HG03457 (cell line): ENCODE measurements around the gene UNC5CL.
"Not testable (repeated sequence)": the region's sequence is repeated elsewhere in the genome, so short reads cannot be mapped to it uniquely, and the experiment has no call there.

ENCODE experiments used
- ATAC-seq: cut with Tn5 transposase; IDR thresholded peaks from one replicate; pipeline ENCODE4 v1.9.1; 2021; ENCODE audit warnings: moderate number of reproducible peaks; ENCODE audit not compliant: unreplicated experiment

Gene UNC5CL

DNA sequence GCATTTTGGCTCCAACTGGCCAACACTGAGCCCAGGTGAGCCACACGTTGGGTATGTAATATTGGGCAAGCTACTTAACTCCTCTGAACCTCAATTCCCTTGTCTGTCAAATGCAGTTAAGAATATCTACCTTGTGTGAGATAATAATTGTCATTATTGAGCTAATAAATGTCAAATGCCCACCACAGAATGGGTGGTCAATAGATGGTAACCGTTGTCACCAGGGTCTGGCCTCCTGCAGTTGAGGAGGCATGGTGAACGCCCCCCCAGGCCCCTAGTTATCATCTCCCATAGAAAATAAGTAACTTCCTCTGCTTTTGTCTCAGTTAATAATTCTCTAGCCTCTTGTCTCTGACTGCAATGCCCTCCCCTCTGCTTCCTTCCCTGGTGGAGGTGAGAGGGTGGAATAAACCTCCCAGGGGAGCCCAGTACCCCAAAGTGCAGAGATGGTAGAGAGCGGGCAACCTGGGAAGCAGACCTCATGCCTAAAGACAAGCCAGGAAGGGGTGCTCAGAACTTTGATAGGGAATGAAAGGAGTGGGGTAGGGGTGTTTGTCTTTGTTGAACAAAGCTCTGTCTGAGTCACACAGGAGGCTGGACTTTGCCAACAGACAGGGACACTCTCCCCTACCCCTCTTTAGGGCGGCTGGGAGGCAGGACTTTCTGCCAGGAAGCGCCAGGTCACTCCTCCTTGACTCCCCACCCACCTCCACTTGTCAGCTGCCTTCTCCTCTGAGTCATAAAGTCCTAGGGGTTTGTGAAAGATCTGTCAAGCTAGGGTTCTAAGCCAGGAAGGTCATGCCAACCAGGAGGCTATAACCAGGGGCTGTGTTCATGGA lies 1.3 kb upstream of the UNC5CL start:
- no peak for ATAC-seq

DNA sequence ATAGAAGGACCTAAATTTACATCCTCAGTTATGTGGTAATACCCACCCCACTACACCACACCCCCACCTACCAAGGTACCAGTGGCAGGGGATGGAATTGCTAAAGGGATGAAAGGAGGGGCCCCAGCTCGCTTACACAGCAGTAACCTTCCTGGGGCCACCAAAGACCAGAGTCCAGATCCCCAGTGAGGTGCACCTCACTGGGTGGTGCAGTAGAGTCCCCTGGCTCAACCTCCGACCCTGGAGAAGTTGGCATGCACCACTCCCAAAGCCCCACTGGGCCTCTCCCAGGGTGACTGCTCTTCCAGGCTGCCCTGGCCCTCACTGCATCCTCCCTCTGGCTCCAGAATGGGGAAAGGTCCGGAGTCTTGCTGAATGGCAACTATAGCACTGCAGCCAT lies 816 bp downstream of the UNC5CL start:
- no peak for ATAC-seq

DNA sequence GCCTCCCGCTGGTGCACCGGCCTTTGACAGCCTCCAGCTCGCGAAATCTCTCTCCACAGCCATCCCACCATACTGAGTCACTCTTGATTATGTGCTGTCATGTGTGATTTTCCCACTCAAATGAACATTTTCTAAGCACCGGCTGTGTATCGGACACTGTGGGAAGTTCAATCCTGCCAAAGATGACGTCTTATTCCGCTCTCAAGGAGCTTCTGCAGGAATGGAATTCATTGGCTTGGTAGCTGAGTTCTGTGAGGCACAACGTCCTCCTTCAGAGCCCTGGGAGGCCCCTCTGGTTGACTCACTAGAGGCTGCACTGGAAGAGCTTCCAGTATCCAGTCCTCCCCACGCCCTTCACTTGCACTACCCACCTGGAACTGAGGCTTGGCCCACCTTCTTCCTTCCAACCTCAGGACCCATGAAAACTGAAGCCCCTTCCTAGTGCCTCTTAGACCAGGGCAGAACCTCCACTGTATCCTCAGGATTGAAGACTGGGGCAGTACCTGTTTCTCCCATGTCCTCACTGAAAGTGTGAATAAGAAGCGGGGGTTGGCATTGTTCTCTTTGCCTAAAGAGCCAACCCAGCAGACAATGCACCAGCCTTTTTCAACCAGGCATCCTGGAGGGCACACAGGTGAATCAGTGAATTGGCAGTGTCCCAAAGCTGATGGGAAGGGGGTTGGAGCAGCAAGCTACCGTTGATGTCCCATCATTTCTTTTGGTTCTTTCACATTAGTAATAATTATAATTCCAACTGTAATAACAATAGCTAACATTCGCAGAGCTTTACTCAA lies 1.7 kb downstream of the UNC5CL start:
- no peak for ATAC-seq

DNA sequence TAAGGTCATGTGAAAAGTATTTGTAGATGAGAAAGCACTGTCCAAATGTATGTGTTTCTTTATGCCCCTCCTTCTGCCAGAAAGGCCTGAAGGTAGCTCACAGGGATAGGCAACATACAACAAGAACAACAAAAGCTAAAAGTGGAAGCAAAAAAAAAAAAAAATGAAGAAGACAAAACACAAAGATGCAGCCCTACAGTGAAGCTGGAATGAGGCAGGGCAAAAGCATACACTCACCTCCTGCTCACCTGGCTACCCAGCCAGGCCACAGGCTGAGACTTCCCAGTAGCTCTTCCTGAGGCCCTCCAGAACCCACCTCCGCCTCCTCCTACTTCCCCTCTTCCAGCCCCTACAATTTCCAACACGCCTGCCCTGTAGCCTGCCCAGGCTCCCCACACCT lies 2.4 kb downstream of the UNC5CL start:
- ATAC-seq: no peak

DNA sequence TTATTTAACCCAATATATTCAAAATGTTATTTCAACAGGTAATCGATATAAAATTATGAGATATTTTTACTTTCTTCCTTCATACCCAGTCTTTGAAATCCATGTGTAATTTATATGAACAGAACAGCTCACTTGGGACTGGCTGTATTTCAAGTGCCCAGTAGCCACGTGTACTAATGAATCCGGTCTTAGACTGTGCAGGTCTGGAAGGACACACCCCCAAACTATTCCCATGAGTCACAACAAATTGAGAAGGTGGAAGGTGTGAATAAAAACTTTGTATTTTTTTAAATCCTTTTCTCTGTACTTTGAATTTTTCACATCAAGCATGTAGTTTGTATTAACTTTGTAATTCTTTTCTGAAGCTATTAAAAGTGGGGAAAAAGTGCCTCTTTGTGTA lies 2.8 kb downstream of the UNC5CL start:
- no peak for ATAC-seq

DNA sequence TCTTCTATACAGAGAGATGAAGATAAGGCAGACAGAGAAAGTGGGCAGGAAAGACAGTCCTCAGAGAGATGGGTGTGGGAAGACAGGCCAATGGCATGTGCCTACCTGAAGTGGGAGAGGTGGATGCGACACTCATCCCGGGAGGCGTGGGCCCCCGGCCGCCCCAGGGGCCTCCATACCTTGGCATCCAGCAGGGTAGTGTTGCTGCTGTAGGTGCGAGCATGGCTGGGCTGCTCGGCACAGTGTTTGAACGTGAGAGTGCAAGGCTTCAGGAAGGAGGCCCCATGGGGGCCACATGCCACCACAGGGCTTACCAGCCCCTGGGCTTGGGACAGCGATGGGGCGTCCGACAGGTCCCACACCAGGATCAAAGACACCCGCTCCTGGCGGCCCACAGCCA lies 5.2 kb downstream of the UNC5CL start:
- no peak for ATAC-seq

DNA sequence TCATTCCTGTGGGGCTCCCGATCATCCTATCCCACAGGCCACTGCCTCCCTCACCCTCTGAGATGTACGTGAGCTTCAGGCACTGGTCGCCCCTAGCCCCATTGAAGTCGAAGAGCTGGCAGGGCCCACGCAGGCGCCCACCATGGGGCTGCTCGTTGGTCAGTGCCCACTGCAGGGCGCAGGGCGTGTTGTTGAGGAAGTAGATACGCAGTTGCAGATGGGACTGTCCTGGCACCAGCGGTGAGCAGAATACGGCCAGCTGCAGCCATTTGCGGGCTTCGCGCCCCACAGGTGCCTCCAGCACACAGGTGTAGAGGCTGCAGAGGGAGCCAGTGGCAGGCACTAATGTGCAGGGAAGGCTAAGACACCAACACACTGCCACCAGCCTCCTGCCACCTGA lies 6.2 kb downstream of the UNC5CL start:
- ATAC-seq: no peak

DNA sequence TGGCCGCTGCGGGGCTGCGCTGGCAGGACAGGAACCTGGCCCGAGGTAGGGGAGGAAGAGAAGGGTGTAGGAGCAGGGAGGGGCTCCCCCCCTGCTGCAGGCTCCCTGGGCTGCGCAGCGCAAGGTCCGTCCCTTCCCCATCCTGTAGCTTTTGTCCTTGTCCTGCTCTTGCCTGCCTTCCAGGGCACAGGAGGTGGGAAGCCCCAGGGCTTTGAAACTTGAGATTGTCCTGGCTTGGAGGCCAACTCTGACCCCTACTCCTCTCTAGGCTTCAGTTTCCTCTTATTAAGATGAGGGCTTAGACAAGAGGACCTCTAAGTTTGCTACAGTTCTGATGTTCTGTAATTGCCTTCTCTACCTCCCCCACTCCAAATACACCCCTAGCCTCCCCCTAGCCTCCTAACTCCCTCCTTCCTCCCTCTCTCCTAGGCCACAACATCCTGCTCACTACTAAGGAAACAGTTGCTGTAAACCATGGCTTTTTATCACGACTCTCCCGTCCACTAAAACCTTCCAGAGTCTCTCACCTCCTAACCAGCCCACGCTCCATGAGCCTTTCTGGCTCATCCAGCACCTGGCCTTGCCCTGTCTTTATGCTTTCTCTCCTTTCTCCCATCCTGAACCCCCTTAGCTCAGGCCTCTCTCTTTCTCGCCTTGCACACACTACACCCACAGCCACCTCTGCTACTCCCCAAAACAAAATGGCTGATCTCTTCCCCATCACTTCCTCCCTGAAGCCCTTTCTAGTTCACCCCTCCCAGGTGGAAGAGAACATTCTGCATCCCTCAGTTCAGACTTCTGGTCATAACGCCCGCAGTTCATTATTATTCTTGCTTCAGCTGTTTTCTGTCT lies 10.2 kb downstream of the UNC5CL start:
- no peak for ATAC-seq

DNA sequence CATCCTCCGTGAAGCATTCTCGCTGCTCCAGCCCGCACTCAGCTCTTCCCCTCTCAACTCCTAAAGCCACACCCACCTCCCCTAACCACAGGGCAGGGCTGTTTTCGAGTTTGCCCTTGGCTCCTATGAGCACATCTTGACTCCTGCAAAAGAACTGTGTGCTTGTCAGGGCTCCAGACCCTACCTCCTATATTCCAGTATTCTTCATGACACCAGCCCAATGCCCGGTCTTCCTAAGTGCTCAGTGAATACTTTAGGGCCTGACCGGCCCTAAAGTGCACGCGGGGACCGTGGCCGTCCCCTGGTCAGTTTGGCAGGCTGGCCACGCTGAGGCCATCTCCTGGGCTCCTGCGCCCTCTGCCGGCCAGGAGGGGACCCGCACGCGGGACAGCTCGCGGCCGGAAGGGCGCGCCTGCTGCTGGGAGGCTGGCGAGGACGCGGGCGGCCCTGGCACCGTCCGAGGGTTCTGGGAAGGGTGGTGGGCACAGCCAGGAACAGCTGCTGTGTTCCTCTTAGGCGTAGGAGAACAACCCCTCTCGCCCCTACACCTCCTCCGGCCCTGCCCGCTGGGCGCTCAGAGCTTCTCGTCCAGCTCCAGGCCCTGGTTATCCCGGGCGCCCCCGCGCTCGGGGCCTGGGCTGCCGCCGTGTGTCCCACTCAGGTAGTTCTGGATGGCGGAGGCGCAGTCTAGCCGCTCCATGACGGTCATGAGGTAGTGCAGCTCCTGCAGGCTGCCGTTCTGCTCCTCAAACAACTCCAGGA lies 11.0 kb downstream of the UNC5CL start:
- ATAC-seq: peak; percentile 78

DNA sequence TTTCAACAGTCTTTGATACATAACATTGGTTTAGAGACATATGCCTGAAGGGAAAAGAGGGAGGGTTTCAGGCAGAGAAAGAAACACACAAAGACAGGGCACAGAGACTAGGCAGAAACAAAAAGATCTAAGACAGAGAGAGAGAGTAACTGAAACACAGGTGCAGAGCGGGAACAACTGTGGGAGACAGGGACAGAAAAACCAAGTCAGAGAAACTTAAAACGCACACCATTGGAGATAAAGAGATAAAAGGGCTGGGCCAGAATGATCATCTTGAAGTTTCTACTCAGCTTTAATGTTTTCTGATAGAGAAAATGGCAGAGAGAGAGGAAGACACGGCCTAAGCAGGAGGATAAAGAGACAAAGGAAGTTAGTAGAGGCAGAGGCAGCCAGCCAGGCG lies 11.8 kb downstream of the UNC5CL start:
- ATAC-seq: no peak

DNA sequence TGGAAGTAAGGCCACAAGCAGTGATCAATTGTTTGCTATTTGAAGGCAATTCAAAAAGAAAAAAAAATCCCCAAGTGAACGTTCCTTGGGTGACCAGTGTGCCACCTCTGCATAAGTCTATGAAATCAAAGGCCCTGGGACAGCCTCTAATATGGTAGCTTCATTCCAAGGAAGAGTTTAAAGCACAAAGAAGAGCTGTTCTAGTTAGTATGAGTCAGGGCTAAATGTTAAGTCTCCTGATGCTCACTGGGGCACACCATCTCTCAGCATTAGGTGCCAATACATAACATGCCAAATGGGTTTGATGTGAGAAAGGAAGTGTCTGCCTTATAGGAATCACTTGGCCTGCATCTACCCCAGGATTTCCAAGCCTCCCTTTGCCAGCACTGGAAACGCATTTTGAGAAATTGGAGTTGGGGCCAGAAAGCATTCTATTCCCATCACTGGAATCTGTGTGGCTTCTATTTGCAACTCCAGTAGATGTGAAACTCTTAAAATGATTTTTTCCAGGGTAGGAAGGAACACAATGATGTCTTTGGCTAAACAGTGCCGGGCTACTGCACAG lies 13.0 kb downstream of the UNC5CL start:
- no peak for ATAC-seq

DNA sequence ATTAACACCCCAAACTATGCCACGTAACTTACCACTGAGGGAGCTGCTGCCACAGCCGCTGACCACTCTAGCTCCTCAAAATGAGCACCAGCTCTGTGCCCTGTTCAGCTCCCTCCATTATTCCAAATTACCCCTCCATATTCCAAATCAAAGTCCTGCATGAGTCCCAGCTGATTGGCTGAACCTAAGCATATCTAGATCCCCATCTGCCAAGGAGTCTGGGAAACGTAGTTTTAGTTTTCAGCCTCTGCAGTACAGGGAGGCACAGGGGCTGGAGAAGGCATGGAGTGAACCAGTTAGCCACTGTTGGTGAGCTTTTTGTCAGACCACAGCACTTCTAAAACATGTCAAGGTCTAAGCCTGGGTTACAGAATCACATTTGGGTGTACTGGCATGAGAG lies 15.9 kb downstream of the UNC5CL start:
- no peak for ATAC-seq

DNA sequence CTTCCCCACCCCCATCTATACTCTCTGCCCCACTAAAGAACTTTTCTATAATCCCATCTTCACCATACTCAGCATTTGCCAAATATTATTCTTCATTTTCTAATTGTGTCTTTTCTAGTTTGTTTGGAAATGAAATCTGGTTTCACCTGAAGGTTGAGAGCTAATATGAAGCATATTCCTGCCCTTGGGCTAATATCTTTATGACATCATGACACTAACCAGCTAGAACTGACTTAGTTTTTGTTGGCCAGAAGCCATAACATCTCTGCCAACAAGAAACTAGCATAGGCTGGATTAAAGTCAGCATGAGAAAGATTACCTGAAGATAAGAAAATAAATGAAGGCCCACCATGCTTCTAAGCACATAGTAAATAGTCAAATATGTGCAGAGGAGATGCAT lies 16.7 kb downstream of the UNC5CL start:
- ATAC-seq: no peak

DNA sequence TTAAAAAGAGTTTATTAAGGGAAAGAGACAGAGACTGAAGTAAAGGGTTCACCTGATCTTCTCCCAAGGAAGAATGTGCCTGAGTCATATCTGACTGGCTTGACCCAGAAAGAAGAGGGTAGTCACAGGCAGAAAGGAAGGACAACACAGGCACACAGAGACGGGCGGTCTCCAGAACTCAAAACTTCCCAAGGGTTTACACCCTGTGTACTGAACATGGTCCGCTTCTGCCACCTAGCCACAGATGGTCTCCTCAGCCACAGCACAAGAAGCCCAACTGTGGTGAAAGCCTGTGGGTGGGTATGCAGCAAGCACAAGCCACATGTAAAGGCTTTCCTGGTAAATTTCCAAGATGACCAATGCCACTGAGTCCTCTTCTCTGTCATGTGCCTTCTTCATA lies 17.2 kb downstream of the UNC5CL start:
- ATAC-seq: no peak

DNA sequence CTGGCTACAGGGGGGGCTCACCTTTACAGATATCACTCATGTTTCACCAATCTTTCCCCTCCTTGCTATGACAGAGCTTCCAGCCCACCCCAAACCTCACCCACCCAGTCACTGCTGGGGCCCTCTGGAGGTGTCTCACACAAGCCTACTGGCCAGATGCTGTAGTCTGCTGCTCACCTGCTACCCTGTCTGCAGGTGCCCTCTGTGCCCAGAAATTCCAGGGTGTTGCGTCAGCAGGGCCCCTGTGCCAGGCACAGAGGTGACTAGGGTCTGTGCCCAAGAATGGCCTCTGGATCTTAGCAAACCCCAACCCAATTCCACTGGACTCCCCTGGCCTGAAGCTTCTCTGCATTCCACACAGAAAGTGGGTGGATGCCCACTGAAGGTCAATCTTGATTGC lies 21.4 kb downstream of the UNC5CL start:
- no peak for ATAC-seq

DNA sequence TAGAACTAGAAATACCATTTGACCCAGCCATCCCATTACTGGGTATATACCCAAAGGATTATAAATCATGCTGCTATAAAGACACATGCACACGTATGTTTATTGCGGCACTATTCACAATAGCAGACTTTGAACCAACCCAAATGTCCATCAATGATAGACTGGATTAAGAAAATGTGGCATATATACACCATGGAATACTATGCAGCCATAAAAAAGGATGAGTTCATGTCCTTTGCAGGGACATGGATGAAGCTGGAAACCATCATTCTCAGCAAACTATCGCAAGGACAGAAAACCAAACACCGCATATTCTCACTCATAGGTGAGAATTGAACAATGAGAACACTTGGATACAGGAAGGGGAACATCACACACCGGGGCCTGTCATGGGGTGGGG lies 23.2 kb downstream of the UNC5CL start:
- ATAC-seq: not testable (repeated sequence)

DNA sequence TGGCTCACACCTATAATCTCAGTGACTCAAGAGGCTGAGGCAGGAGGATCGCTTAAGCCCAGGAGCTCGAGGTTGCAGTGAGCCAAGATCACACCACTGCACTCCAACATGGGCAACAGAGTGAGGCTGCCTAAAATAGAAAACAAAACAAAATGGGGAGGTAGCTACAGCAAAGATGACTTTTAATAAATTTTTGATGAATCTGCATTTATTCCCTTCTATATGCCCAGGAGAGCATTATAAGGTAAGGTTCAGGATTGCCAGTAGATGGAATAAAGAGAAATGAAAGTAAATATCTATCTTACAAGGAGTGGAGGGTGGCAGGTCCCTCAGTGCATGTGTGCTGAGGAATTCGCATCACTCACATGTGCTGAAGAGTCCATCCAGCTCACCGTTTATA lies 24.2 kb downstream of the UNC5CL start:
- no peak for ATAC-seq

DNA sequence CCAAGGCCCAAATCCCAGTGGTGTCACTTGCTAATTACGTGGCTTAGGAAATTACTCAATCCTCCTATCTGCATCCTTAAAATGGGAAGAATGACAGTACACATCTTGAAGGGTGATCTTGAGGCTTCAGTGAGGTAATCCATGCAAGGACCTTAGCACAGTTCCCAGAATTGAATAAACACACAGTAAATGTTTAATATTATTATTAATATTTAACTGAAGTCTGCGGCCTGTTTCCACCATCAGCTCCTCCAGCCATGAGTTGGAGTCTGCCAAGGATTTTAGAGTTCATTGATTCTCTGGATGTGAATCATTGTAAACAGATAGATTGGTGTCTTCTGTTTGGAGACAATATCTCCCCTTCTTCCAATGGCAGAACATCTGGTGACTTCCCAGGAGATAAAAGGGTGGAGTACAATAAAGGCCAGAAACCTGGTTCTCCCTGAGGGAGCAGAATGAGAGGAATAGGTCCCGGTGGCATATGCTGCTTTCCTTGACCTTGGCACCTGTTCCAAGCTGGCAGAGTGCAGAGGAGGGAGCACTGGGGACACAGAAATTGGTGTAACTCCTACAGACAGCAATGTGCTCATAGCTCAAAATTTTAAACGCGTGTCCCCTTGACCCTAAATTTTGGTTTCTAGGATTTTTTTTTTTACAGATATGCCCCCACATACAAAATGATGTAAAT lies 25.4 kb downstream of the UNC5CL start:
- ATAC-seq: no peak

DNA sequence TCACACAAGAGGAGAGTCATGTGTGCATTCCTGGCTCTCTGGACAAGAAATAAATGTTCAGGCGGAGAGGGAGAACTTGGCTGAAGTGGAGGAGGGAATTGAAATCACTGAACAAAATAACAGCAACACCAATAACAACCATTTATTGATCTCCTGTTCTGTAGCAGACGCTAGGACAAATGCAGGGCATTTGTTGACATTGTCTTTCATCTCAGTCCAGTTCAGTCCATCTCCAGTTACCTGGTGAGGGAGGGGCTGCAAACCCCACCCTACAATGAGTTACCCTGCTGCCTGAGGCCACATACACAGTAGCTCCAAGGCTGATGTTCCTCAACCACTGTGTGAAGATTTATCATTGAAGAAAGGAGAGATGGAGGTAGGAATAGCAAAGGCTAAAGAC lies 27.3 kb downstream of the UNC5CL start:
- ATAC-seq: no peak

DNA sequence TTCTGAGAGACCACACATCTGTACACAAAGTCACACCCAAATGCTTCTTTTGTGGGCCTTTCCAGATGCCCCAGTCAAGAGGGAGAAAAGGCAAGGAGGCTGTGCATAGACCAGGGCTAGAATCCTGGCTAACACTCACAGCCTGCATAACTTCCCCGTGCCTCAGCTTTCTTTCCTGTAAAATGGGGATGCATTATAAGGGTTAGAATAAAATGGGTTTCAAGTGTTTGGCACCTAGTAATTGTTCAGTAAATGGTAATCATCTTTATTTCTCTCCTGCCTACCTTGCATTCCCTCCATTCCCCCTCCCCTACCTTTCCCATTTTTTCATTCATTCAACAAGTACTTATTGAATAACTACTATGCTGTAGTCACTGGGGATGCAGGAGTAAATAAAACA lies 29.4 kb downstream of the UNC5CL start:
- no peak for ATAC-seq
